Gastrocnemius medialis (tissue), 4 donors: ENCODE measurements around the gene MAP2K5.

ENCODE experiments used
- POLR2A ChIP-seq, 2 donors: fragments of 450-650 bp; IDR thresholded peaks; one replicate each; pipeline ENCODE4 v1.6.1; 2017; ENCODE audit warnings: antibody characterized with exemption in 2 of 2, mild to moderate bottlenecking in 2 of 2, moderate library complexity in 2 of 2
- TF ChIP-seq, protein P1 (sequence below), 5 experiments: fragments of 450-650 bp in 3 of 5; fragments of 200-600 bp in 2 of 5; sonication (generic) in 2 of 5; IDR thresholded peaks in 4 of 5; conservative IDR thresholded peaks in 1 of 5; 1 replicate in 4 of 5; 2 replicates in 1 of 5; pipeline ENCODE4 v1.5.1; 2016 to 2019; ENCODE audit warnings: antibody characterized with exemption in 5 of 5, mild to moderate bottlenecking in 3 of 5, moderate library complexity in 3 of 5

DNA sequence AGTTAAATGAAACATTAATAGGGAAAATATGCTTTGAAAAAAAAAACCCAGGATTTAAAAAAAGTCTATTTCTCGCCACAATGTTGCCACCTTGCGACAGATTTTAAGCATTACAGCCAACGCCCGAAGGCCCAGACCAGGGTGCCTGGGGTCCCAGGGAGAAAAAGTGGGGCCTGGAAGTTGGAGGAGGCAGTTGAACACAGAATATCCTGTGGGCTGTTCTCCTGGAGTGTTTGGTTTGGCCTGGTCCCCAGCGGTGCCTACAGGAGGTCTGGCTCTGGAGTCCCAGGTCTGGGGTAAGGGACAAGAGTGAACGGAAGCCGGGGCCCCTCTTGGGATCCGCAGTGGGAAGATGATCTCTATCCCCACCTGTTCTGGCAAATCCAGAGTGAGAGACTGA lies 294.0 kb downstream of the MAP2K5 start:
- TF ChIP-seq, protein P1, sequence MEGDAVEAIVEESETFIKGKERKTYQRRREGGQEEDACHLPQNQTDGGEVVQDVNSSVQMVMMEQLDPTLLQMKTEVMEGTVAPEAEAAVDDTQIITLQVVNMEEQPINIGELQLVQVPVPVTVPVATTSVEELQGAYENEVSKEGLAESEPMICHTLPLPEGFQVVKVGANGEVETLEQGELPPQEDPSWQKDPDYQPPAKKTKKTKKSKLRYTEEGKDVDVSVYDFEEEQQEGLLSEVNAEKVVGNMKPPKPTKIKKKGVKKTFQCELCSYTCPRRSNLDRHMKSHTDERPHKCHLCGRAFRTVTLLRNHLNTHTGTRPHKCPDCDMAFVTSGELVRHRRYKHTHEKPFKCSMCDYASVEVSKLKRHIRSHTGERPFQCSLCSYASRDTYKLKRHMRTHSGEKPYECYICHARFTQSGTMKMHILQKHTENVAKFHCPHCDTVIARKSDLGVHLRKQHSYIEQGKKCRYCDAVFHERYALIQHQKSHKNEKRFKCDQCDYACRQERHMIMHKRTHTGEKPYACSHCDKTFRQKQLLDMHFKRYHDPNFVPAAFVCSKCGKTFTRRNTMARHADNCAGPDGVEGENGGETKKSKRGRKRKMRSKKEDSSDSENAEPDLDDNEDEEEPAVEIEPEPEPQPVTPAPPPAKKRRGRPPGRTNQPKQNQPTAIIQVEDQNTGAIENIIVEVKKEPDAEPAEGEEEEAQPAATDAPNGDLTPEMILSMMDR (IDR thresholded peaks at IDR 0.05 in 4 of 5, conservative IDR thresholded peaks at IDR 0.05 in 1 of 5) = peak; percentile 48 to 87 (median 60)
- TF ChIP-seq POLR2A (IDR thresholded peaks at IDR 0.05) = no peak
